Adrenal gland (tissue), 5 donors: ENCODE measurements around the gene ANO6.

ENCODE experiments used
- CTCF ChIP-seq, 6 experiments: fragments of 450-650 bp in 4 of 6; fragments of 200-600 bp in 2 of 6; sonication (generic) in 1 of 6; IDR thresholded peaks; 1 replicate in 5 of 6; 2 replicates in 1 of 6; pipeline versions ENCODE4 v1.5.1 to v1.8.0; 2016 to 2021; ENCODE audit warnings: antibody characterized with exemption in 6 of 6, mild to moderate bottlenecking in 2 of 6, moderate library complexity in 1 of 6
- POLR2A ChIP-seq, 2 donors: fragments of 450-650 bp; IDR thresholded peaks; one replicate each; pipeline ENCODE4 v1.6.1; 2017; ENCODE audit warnings: antibody characterized with exemption in 2 of 2, mild to moderate bottlenecking in 2 of 2, moderate library complexity in 1 of 2
- donor health status: DM: no; HTN: no; CAD: no.

GRCh38 chr12:45416126-45416525 lies 200.2 kb downstream of the ANO6 start:
- TF ChIP-seq CTCF (IDR thresholded peaks at IDR 0.05) (no peak), POLR2A (IDR thresholded peaks at IDR 0.05) (no peak)
